ENCODE measurements around the gene ZNF322. TPM values are rescaled to one million over a fixed set of nuclear protein-coding genes. Genes with fewer than 3 reads are reported as not detected.

The ZNF322 gene
- total and polyA plus RNA-seq, 2 of the 8 experiments (the other 6 are each of a cell fraction or from before 2014, with no cell fraction given) = 5.3 to 35.0 TPM

GRCh38 chr6:26607434-26608230 is 51.9 kb downstream of the ZNF322 start:
- H4K20me1 ChIP-seq (replicated peaks in 1 of 2; ENCODE audit: control insufficient read depth in 1 of 2, insufficient read depth in 2 of 2, low read length in 2 of 2) = no peaks in the 10 kb centered on the region
- H3K9me3 ChIP-seq (ENCODE audit: insufficient read depth in 2 of 2, low read depth in 1 of 2, low read length in 1 of 2) = no peaks in the 10 kb centered on the region
- no peak overlapping the region; a peak in 1 of 4 replicates for H3K4me2 ChIP-seq (ENCODE audit: insufficient read depth in 1 of 2, low read depth in 2 of 2, low read length in 2 of 2)
- H4K5ac ChIP-seq (ENCODE audit: insufficient read length, low read depth, low read length) = no peak overlapping the region
- no peaks in the 10 kb centered on the region for H3K4me1 ChIP-seq (replicated peaks in 1 of 4; ENCODE audit: control insufficient read depth in 3 of 4, insufficient read depth in 4 of 4, low read length in 3 of 4)
- peaks cover 13 to 26% (median 17%) of the 10 kb centered on the region in 4 experiments for H3K27me3 ChIP-seq (replicated peaks in 1 of 4; ENCODE audit: control insufficient read depth in 3 of 4, extremely low read depth in 1 of 4, insufficient read depth in 3 of 4, low read length in 3 of 4)
- no peak overlapping the region for H2BK5ac ChIP-seq (ENCODE audit: low read depth, low read length)
- DNase-seq (ENCODE audit: low read depth in 1 of 2, low spot score in 2 of 2) (no peak), FAIRE-seq (peak; percentile 13)
- H3K23ac ChIP-seq (ENCODE audit: insufficient read length) = no peak overlapping the region
- WGBS, 2 experiments (ENCODE audit: extremely low coverage in 1 of 2, insufficient coverage in 1 of 2, insufficient read length in 1 of 2, insufficient replicate concordance in 2 of 2, low coverage in 1 of 2, low lambda C conversion rate in 2 of 2, missing lambda C conversion rate in 1 of 2) = 61% methylated on average over 7 of the region's 7 CpGs; no CpG with 5 or more reads in 1 of the 2 experiments
- H3K79me2 ChIP-seq (ENCODE audit: control insufficient read depth in 1 of 2, insufficient read depth in 2 of 2, low read length in 2 of 2) = no peaks in the 10 kb centered on the region
- ChIA-PET CTCF (ENCODE audit: partially characterized antibody) (interaction anchor here (0.9 to 1.0 kb wide), 2 partner anchors 24 to 451 kb away, joined by 3 to 4 read pairs; no protein-coding TSS in a partner anchor), POLR2A (ENCODE audit: partially characterized antibody) (interaction anchor here (0.7 kb wide), 1 partner anchor 13 kb away, joined by 3 read pairs; no protein-coding TSS in a partner anchor)
- H2AK5ac ChIP-seq (ENCODE audit: low read depth, low read length) = no peak overlapping the region
- H3K18ac ChIP-seq (ENCODE audit: extremely low read depth, low read length) = no peak overlapping the region
- H3K4ac ChIP-seq (replicated peaks; ENCODE audit: insufficient read length, low read depth, low read length) = no peak overlapping the region
- H3K9ac ChIP-seq (replicated peaks in 1 of 4; ENCODE audit: extremely low read depth in 1 of 4, low read depth in 3 of 4, low read length in 3 of 4) = no peak overlapping the region
- no peak overlapping the region for H2BK15ac ChIP-seq (ENCODE audit: low read length)
- H3K23me2 ChIP-seq (ENCODE audit: low read depth, low read length) = no peaks in the 10 kb centered on the region
- no peak overlapping the region for H3K56ac ChIP-seq (replicated peaks; ENCODE audit: insufficient read length, low read depth, low read length)
- H2BK12ac ChIP-seq (ENCODE audit: low read depth, low read length) = no peak overlapping the region
- no peak overlapping the region for H3K14ac ChIP-seq (ENCODE audit: insufficient read length)
- H2BK120ac ChIP-seq (replicated peaks; ENCODE audit: low read depth, low read length) = no peak overlapping the region
- no peaks in the 10 kb centered on the region for H3K79me1 ChIP-seq (ENCODE audit: low read depth, low read length)
- H3K4me3 ChIP-seq (ENCODE audit: extremely low read depth in 1 of 4, insufficient read depth in 2 of 4, low read depth in 3 of 4, low read length in 4 of 4) = peak overlapping the region in 1 of 4 experiments; percentile 17; a peak in 1 of 8 replicates
- H2BK20ac ChIP-seq (ENCODE audit: low read length) = no peak overlapping the region
- peak overlapping the region; percentile 72; the same call in 1 of the 2 replicates for H2AFZ ChIP-seq (ENCODE audit: low read length)
- no peak overlapping the region for H4K91ac ChIP-seq (replicated peaks; ENCODE audit: insufficient read length, low read length)
- H4K8ac ChIP-seq (ENCODE audit: extremely low read depth, insufficient read depth, low read length) = no peak overlapping the region
- H3K36me3 ChIP-seq (ENCODE audit: control insufficient read depth in 2 of 4, insufficient read depth in 4 of 4, low read length in 3 of 4) = no peaks in the 10 kb centered on the region
- no peak overlapping the region for H3K27ac ChIP-seq (ENCODE audit: low read depth, low read length)
- TF ChIP-seq KDM1A (IDR thresholded peaks at IDR 0.05; ENCODE audit: borderline replicate concordance, low read length) = no peak

Data from H1 (cell line).